ENCODE data around the gene ESPNL. TPM values are rescaled to one million over a fixed set of nuclear protein-coding genes. Genes with fewer than 3 reads are reported as not detected.

The ESPNL gene
- total RNA-seq, 1 donor from 2014 or later, result not detected

- peaks cover 9% of the 10 kb centered on the region for H3K4me1 Mint-ChIP-seq (ENCODE audit: unreplicated experiment)
- no peaks in the 10 kb centered on the region for H3K27me3 Mint-ChIP-seq (ENCODE audit: unreplicated experiment)
- peaks cover 4% of the 10 kb centered on the region for H3K9me3 Mint-ChIP-seq (ENCODE audit: unreplicated experiment)
- TF ChIP-seq CTCF (IDR thresholded peaks at IDR 0.05), result peak; percentile 72
- H3K36me3 Mint-ChIP-seq (ENCODE audit: unreplicated experiment), result no peaks in the 10 kb centered on the region
- no peak for DNase-seq (ENCODE audit: extremely low spot score, unreplicated experiment)
- H3K27ac Mint-ChIP-seq (ENCODE audit: unreplicated experiment), result no peak within 1 kb of the TSS
- H3K4me3 Mint-ChIP-seq (ENCODE audit: unreplicated experiment), result peak within 1 kb of the TSS; percentile 38
Measured at GRCh38 chr2:238158509-238159070, 58.5 kb downstream of the ESPNL start, which contains the start of gene ERFE. Gene ERFE (plus strand): TSS chr2:238158970. CDS start chr2:238159008, 38 bp downstream.

DNA sequence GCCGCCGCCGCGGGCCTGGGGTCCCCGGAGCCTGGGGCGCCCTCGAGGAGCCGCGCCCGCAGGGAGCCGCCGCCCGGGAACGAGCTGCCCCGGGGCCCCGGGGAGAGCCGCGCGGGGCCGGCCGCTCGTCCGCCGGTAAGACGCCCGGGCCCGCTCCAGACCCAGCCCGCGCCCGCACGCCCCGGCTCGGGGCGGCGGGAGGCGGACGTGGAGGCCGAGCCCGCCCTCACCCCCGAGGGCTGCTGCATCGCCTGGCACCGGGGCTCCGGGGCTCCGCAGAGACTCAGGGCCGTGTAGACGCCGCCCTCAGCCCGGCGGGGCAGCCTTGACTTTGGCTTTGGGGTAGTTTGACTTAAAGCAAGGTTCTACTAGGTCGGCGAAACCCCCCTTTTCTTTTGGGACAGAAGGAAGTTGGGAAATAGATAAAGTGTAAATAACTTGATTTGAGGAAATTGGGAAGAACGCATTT, 59.0 kb downstream of the ESPNL start:
- Mint-ChIP-seq H3K27ac (ENCODE audit: unreplicated experiment) (no peak overlapping the region), H3K4me1 (ENCODE audit: unreplicated experiment) (peaks cover 9% of the 10 kb centered on the region), H3K4me3 (ENCODE audit: unreplicated experiment) (no peak overlapping the region), H3K9me3 (ENCODE audit: unreplicated experiment) (peaks cover 2% of the 10 kb centered on the region), H3K36me3 (ENCODE audit: unreplicated experiment) (no peaks in the 10 kb centered on the region), H3K27me3 (ENCODE audit: unreplicated experiment) (no peaks in the 10 kb centered on the region)
- no peak for DNase-seq (ENCODE audit: extremely low spot score, unreplicated experiment)
- no peak for TF ChIP-seq CTCF (IDR thresholded peaks at IDR 0.05)

DNA sequence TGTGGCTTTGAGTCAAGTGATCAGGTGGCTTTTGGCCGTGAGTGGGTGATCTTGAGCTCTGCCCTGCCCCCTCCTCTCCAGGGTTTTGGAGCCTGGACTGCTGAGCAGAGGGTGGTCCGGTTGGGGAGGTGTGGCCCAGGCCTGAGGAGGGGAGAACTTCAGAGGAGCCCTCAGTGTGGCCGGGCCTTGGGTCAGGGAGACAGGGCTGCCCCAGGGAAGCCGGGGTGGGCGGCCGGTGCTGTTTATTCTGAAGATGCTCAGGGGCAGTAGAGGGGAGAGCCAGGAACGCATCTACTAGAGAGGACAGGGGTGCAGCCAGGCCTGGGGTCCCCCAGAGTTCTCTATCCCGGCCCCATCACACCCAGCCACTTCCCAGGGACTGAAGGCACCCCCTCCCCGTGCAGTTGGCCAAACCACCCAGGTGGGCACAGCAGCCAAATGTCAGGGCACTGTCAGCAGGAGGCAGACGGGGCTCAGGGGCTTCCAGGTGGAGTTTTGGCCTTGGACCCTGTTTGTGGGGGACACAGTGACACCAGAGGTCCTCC, 59.6 kb downstream of the ESPNL start:
- Mint-ChIP-seq H3K36me3 (ENCODE audit: unreplicated experiment) (no peaks in the 10 kb centered on the region), H3K4me1 (ENCODE audit: unreplicated experiment) (peaks cover 9% of the 10 kb centered on the region), H3K4me3 (ENCODE audit: unreplicated experiment) (peak overlapping the region; percentile 38), H3K27ac (ENCODE audit: unreplicated experiment) (no peak overlapping the region), H3K27me3 (ENCODE audit: unreplicated experiment) (no peaks in the 10 kb centered on the region), H3K9me3 (ENCODE audit: unreplicated experiment) (no peaks in the 10 kb centered on the region)
- DNase-seq (ENCODE audit: extremely low spot score, unreplicated experiment), result no peak
- TF ChIP-seq CTCF (IDR thresholded peaks at IDR 0.05), result no peak

GRCh38 chr2:238160206-238161129, 60.3 kb downstream of the ESPNL start:
- no peaks in the 10 kb centered on the region for H3K36me3 Mint-ChIP-seq (ENCODE audit: unreplicated experiment)
- H3K27ac Mint-ChIP-seq (ENCODE audit: unreplicated experiment), result no peak overlapping the region
- H3K4me1 Mint-ChIP-seq (ENCODE audit: unreplicated experiment), result peaks cover 12% of the 10 kb centered on the region
- no peaks in the 10 kb centered on the region for H3K27me3 Mint-ChIP-seq (ENCODE audit: unreplicated experiment)
- no peak for DNase-seq (ENCODE audit: extremely low spot score, unreplicated experiment)
- H3K4me3 Mint-ChIP-seq (ENCODE audit: unreplicated experiment), result no peak overlapping the region
- no peaks in the 10 kb centered on the region for H3K9me3 Mint-ChIP-seq (ENCODE audit: unreplicated experiment)
- peak; percentile 32 for TF ChIP-seq CTCF (IDR thresholded peaks at IDR 0.05)
